22Rv1 (cell line): ENCODE measurements around the gene KCNT2.

ENCODE experiments used
- H3K27ac ChIP-seq: fragments of 450-650 bp; 2 replicates; pipeline ENCODE4 v1.5.1; 2017
- ZFX ChIP-seq: fragments of 450-650 bp; IDR thresholded peaks from 2 replicates; pipeline ENCODE4 v1.6.1; 2017; ENCODE audit warnings: antibody characterized with exemption, borderline replicate concordance
- TF ChIP-seq, protein P1 (sequence below): fragments of 450-650 bp; IDR thresholded peaks from 2 replicates; pipeline ENCODE4 v1.5.1; 2017; ENCODE audit warnings: mild to moderate bottlenecking

The KCNT2 gene

DNA sequence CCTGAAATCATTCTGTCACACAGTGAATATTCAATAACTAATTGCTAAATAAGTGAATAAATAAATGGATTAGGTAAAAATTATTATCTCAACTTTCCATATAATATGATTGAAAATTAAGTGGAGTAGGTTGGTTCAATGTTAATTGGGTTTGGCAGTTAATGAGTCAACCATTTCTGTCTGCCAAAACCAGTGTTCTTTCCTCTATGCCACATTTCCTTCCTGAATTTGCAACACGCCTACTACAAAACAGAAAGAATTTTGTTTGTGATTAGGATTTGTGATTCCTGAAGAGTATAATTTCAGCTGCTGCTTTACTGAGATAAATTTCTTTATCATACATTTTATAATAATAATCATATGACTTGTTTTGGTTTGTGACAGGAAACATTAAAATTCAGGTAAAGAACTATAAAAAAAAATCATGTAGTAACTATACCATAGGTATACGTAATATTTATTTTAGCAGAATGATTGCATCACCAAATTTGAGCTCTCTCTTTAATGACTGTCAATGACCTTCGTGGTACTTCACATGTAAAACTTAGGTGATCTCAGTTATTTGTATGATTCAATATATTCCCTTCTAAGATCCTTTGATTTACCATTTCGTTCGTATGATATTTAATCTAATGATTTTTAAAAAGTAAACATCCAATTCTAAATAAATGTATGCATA, 241.3 kb downstream of the KCNT2 start:
- H3K27ac ChIP-seq, result no peak overlapping the region
- TF ChIP-seq, protein P1, sequence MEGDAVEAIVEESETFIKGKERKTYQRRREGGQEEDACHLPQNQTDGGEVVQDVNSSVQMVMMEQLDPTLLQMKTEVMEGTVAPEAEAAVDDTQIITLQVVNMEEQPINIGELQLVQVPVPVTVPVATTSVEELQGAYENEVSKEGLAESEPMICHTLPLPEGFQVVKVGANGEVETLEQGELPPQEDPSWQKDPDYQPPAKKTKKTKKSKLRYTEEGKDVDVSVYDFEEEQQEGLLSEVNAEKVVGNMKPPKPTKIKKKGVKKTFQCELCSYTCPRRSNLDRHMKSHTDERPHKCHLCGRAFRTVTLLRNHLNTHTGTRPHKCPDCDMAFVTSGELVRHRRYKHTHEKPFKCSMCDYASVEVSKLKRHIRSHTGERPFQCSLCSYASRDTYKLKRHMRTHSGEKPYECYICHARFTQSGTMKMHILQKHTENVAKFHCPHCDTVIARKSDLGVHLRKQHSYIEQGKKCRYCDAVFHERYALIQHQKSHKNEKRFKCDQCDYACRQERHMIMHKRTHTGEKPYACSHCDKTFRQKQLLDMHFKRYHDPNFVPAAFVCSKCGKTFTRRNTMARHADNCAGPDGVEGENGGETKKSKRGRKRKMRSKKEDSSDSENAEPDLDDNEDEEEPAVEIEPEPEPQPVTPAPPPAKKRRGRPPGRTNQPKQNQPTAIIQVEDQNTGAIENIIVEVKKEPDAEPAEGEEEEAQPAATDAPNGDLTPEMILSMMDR, result no peak
- no peak for TF ChIP-seq ZFX

- no peak overlapping the region for H3K27ac ChIP-seq
Measured at GRCh38 chr1:196361112-196361714, 247.0 kb downstream of the KCNT2 start.

GRCh38 chr1:196357913-196358312, 250.3 kb downstream of the KCNT2 start:
- no peak for TF ChIP-seq ZFX
- TF ChIP-seq, protein P1, result no peak
- no peak overlapping the region for H3K27ac ChIP-seq

More at GRCh38 chr1:196361112-196361714, 247.0 kb downstream of the KCNT2 start:
- TF ChIP-seq ZFX, result no peak
- TF ChIP-seq, protein P1, result no peak

DNA sequence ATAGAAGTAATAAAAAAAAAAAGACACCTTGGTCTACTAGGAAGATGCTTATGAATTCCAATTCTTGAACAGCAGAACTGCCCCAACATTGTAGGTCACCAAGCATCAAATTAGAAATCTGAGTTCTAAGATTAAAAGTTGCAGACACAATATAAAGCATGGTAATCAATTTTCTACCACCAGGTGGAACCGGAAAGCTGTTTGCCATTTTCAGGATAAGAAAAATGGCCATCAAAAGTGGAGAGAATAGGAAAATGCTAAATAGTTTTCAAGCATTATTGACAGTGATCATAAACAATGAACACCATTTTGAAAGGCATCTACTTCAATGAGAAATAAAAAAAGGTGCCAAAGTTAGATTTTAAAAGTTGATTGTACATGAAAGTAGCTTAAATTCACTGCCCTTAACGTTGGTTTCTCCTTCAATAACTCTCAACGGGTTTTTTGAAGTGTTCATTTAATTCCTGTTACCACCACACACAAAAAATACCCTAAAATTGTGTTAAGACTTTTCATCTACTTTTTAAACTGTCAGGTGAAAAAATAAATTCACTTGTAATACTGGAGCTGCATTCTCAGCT, 252.9 kb downstream of the KCNT2 start:
- TF ChIP-seq, protein P1, result peak; percentile 82
- TF ChIP-seq ZFX, result no peak
- no peak overlapping the region for H3K27ac ChIP-seq

DNA sequence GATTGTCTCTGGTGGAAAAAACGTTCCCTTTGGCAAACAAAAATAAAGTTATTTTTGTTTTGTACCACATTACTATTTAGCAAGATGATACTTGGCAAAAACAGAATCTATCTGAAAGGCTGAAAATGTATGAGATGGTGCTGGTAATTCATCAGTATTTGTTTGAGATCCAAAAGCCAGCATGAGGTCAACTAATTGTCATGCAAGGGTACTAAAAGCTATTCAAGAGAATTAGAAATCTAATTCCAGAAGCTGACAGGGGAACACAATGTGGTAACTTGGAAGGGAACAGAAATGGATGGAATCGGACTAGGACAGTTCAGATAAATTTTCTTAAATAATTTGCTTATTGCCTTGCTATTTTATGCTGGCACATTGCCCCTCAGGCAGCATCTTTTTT, 263.8 kb downstream of the KCNT2 start:
- H3K27ac ChIP-seq, result no peak overlapping the region
- no peak for TF ChIP-seq ZFX
- TF ChIP-seq, protein P1, result no peak

GRCh38 chr1:196324345-196324744, 283.9 kb downstream of the KCNT2 start:
- no peak overlapping the region for H3K27ac ChIP-seq
- no peak for TF ChIP-seq ZFX
- TF ChIP-seq, protein P1, result no peak

DNA sequence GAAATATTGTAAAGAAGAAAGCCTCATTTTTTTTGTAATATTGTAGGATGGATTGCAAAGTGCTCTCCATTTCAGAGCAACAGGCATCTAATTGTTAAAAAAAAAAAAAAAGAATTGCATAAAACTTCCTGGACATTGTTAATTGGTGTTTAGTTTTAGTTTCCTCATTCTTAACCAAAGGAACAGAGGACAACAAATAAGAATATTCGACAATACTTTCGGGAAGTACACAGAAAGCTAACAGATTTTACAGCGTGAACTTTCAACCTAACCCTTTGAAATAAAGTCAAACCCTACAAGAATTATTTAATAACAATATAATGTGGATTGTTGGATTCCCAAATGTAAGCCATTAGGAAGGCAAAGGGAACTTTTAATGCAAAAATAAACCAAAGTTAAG, 284.4 kb downstream of the KCNT2 start:
- H3K27ac ChIP-seq, result no peak overlapping the region
- TF ChIP-seq, protein P1, result no peak
- TF ChIP-seq ZFX, result no peak
